GM18508 (cell line): ENCODE data around the gene NUP37.

Experiments used
- ATAC-seq: cut with Tn5 transposase; IDR thresholded peaks from one replicate; pipeline ENCODE4 v1.9.1; 2021; ENCODE audit warnings: moderate number of reproducible peaks; ENCODE audit not compliant: insufficient read depth, unreplicated experiment

The NUP37 gene

GRCh38 chr12:102033991-102034745 is 85.7 kb downstream of the NUP37 start:
- no peak for ATAC-seq

- ATAC-seq: no peak
Measured at GRCh38 chr12:102031852-102032251, 88.1 kb downstream of the NUP37 start.

GRCh38 chr12:102029141-102029540 is 90.8 kb downstream of the NUP37 start:
- no peak for ATAC-seq

- ATAC-seq: no peak
Measured at GRCh38 chr12:102026728-102027127, 93.2 kb downstream of the NUP37 start.

- ATAC-seq: no peak
Measured at GRCh38 chr12:102024765-102025164, 95.1 kb downstream of the NUP37 start.

- ATAC-seq: no peak
Measured at GRCh38 chr12:102023343-102023930, 96.5 kb downstream of the NUP37 start.
